Kidney (tissue), 14 donors: ENCODE results near the gene TOX3. TPM values are rescaled to one million over a fixed set of nuclear protein-coding genes. Genes with fewer than 3 reads are reported as not detected.

Experiments used
- DNase-seq, 5 donors: peaks; one replicate each; pipeline ENCODE4 v3.0.0-alpha.2; 2013 to 2020
- FAIRE-seq: peaks from 2 replicates; lab custom pipeline; 2012; peaks lifted over from hg19 to GRCh38; lab: Jason Lieb, UNC
- H3K27ac ChIP-seq, 2 donors: one replicate each; pipeline ENCODE4 v1.7.0; 2013; ENCODE audit warnings: low read depth in 2 of 2, low read length in 2 of 2, inconsistent platforms in 1 of 2
- H3K27me3 ChIP-seq: one replicate; pipeline ENCODE4 v1.7.1; 2013; ENCODE audit warnings: low read length, inconsistent platforms; ENCODE audit not compliant: control insufficient read depth, insufficient read depth
- H3K36me3 ChIP-seq, 3 donors: one replicate each; pipeline versions ENCODE4 v1.7.0 to v1.7.1; 2013; ENCODE audit warnings: low read length in 3 of 3, control low read depth in 1 of 3, inconsistent platforms in 1 of 3; ENCODE audit not compliant: insufficient read depth in 3 of 3, control insufficient read depth in 2 of 3
- H3K4me1 ChIP-seq, 3 donors: one replicate each; pipeline versions ENCODE4 v1.7.0 to v1.7.1; 2013; ENCODE audit warnings: low read length in 3 of 3, inconsistent platforms in 1 of 3, low read depth in 1 of 3; ENCODE audit not compliant: control insufficient read depth in 2 of 3, insufficient read depth in 2 of 3
- H3K4me3 ChIP-seq, 3 donors: one replicate each; pipeline versions ENCODE4 v1.7.0 to v1.8.1; 2013; ENCODE audit warnings: low read length in 3 of 3, control low read depth in 1 of 3, inconsistent platforms in 1 of 3
- H3K9ac ChIP-seq, 3 donors: one replicate each; pipeline versions ENCODE4 v1.7.0 to v1.7.1; 2013; ENCODE audit warnings: low read length in 3 of 3, control low read depth in 1 of 3, inconsistent platforms in 1 of 3
- H3K9me3 ChIP-seq, 3 donors: one replicate each; pipeline versions ENCODE4 v1.7.0 to v1.7.1; 2013; ENCODE audit warnings: low read length in 3 of 3, control low read depth in 1 of 3, inconsistent platforms in 1 of 3; ENCODE audit not compliant: control insufficient read depth in 2 of 3, insufficient read depth in 1 of 3
- CTCF ChIP-seq: IDR thresholded peaks from 3 replicates; pipeline ENCODE4 v1.5.1; 2012; ENCODE audit warnings: mild to moderate bottlenecking, moderate library complexity, borderline replicate concordance; ENCODE audit not compliant: insufficient read depth; ENCODE audit errors: extremely low read depth
- intact Hi-C: fragments of 100-400 bp; cut with DNase I; formaldehyde crosslinking; loops from one replicate; pipeline ENCODE4 v1.11.1; 2022
- polyA plus RNA-seq: library from polyadenylated mRNA; stranded (reverse); fragments of 350-450 nt; fragmentation: Illumina TruSeq; extraction: RNeasy Lipid Tissue Mini Kit (QIAGEN cat#74804); gene quantifications from one replicate; pipeline ENCODE4 v1.2.3, GENCODE V29; 2014; ENCODE audit warnings: low read depth, low replicate concordance; ENCODE audit not compliant: insufficient read depth
- total RNA-seq: library from RNA; stranded (reverse); fragmentation: NEBNext Ultra II Directional; extraction: Animal tissue kit (Norgen Biotek cat#: 25700); gene quantifications from one replicate; pipeline ENCODE4 v1.2.1, GENCODE V29; 2021
- donor health status: control.
- donor health status: control.
- donor health status: control.
- donor health status: control.
- donor health status: control.
- donor health status: DM: yes; HTN: yes; CAD: no.
- donor health status: Normal renal cell carcinoma (clear cell type).

The TOX3 gene
- total and polyA plus RNA-seq, 2 donors from 2014 or later, result 8.7 to 16.2 TPM

- no peak for FAIRE-seq
Observed at GRCh38 chr16:52460639-52461178, 86.2 kb downstream of the TOX3 start.

GRCh38 chr16:52456368-52456767, 90.6 kb downstream of the TOX3 start:
- no peaks in the 10 kb centered on the region for H3K4me1 ChIP-seq
- no peak for TF ChIP-seq CTCF
- no peak overlapping the region for H3K4me3 ChIP-seq
- no peaks in the 10 kb centered on the region for H3K9me3 ChIP-seq
- no peaks in the 10 kb centered on the region for H3K27me3 ChIP-seq
- peaks cover 0 to 5% (median 2%) of the 10 kb centered on the region in 3 donors for H3K36me3 ChIP-seq
- no peak overlapping the region for H3K9ac ChIP-seq
- FAIRE-seq (no peak), DNase-seq (no peak)
- no peak overlapping the region for H3K27ac ChIP-seq
- intact Hi-C loops, result no loop called here

More at GRCh38 chr16:52460639-52461178, 86.2 kb downstream of the TOX3 start:
- intact Hi-C loops, result no loop called here
- Histone ChIP-seq H3K4me3 (no peak overlapping the region), H3K4me1 (no peaks in the 10 kb centered on the region), H3K9ac (no peak overlapping the region), H3K27ac (no peak overlapping the region), H3K9me3 (no peaks in the 10 kb centered on the region), H3K36me3 (peaks cover 0 to 4% (median 2%) of the 10 kb centered on the region in 3 donors), H3K27me3 (no peaks in the 10 kb centered on the region)
- DNase-seq, result no peak
- TF ChIP-seq CTCF, result no peak

GRCh38 chr16:52455549-52456277, 91.2 kb downstream of the TOX3 start:
- TF ChIP-seq CTCF, result no peak
- intact Hi-C loops, result no loop called here
- no peak overlapping the region for H3K4me3 ChIP-seq
- no peak overlapping the region for H3K9ac ChIP-seq
- no peaks in the 10 kb centered on the region for H3K4me1 ChIP-seq
- DNase-seq (no peak), FAIRE-seq (no peak)
- no peaks in the 10 kb centered on the region for H3K27me3 ChIP-seq
- no peaks in the 10 kb centered on the region for H3K9me3 ChIP-seq
- no peak overlapping the region for H3K27ac ChIP-seq
- H3K36me3 ChIP-seq, result peaks cover 0 to 5% (median 2%) of the 10 kb centered on the region in 3 donors
